Loucy (cell line): ENCODE measurements around the gene PRR35.
A peak's percentile ranks its signal among the peaks of the same experiment; 100 is the strongest.

Experiments
- H2AFZ ChIP-seq: fragments of 200-600 bp; sonication (generic); 2 replicates; pipeline ENCODE4 v1.6.0; 2016; ENCODE audit warnings: antibody characterized with exemption, mild to moderate bottlenecking, low read length, moderate library complexity
- H3F3A ChIP-seq: fragments of 200-600 bp; 2 replicates; pipeline ENCODE4 v1.6.0; 2016; ENCODE audit warnings: antibody characterized with exemption, low read depth, mild to moderate bottlenecking
- H3K27me3 ChIP-seq: fragments of 200-600 bp; sonication (generic); 2 replicates; pipeline ENCODE4 v1.6.1; 2014; ENCODE audit warnings: low read length, mild to moderate bottlenecking; ENCODE audit not compliant: insufficient read depth, poor library complexity, severe bottlenecking
- H3K36me3 ChIP-seq: fragments of 200-600 bp; sonication (generic); 2 replicates; pipeline ENCODE4 v1.6.1; 2016; ENCODE audit warnings: low read length; ENCODE audit not compliant: insufficient read depth
- H3K4me1 ChIP-seq: fragments of 200-600 bp; sonication (generic); 2 replicates; pipeline ENCODE4 v1.5.1; 2014; ENCODE audit warnings: low read length, mild to moderate bottlenecking; ENCODE audit not compliant: insufficient read depth, poor library complexity, severe bottlenecking
- H3K4me2 ChIP-seq: fragments of 200-600 bp; sonication (generic); 2 replicates; pipeline ENCODE4 v1.6.0; 2014; ENCODE audit warnings: antibody characterized with exemption, low read length, low read depth, mild to moderate bottlenecking; ENCODE audit not compliant: poor library complexity, severe bottlenecking
- H3K4me3 ChIP-seq: fragments of 200-600 bp; sonication (generic); 2 replicates; pipeline ENCODE4 v1.5.1; 2014; ENCODE audit warnings: low read length, mild to moderate bottlenecking, mixed read lengths; ENCODE audit not compliant: poor library complexity, severe bottlenecking
- H3K79me2 ChIP-seq: fragments of 200-600 bp; sonication (generic); 2 replicates; pipeline ENCODE4 v1.6.1; 2014; ENCODE audit warnings: low read length; ENCODE audit not compliant: insufficient read depth
- H3K9ac ChIP-seq: fragments of 200-600 bp; sonication (generic); 2 replicates; pipeline ENCODE4 v1.6.0; 2014; ENCODE audit warnings: mild to moderate bottlenecking, low read depth, low read length, moderate library complexity; ENCODE audit not compliant: poor library complexity, severe bottlenecking
- H3K9me2 ChIP-seq: fragments of 200-600 bp; sonication (generic); replicated peaks from 2 replicates; pipeline ENCODE4 v1.6.1; 2016; ENCODE audit warnings: low read depth, low read length, mixed read lengths
- H3K9me3 ChIP-seq: fragments of 200-600 bp; sonication (generic); 2 replicates; pipeline ENCODE4 v1.6.1; 2014; ENCODE audit warnings: mild to moderate bottlenecking, antibody characterized with exemption, low read length, low read depth; ENCODE audit not compliant: insufficient read depth
- H4K20me1 ChIP-seq: fragments of 200-600 bp; sonication (generic); 2 replicates; pipeline ENCODE4 v1.6.0; 2014; ENCODE audit warnings: antibody characterized with exemption, low read length, mild to moderate bottlenecking; ENCODE audit not compliant: insufficient read depth, poor library complexity, severe bottlenecking
- CTCF ChIP-seq: fragments of 200-600 bp; sonication (generic); conservative IDR thresholded peaks from 2 replicates; pipeline ENCODE4 v1.5.1; 2014; ENCODE audit warnings: mild to moderate bottlenecking, antibody characterized with exemption, low read length
- EZH2phosphoT487 ChIP-seq: fragments of 200-600 bp; IDR thresholded peaks from 2 replicates; pipeline ENCODE4 v1.6.1; 2018; ENCODE audit warnings: antibody characterized with exemption, mild to moderate bottlenecking, moderate library complexity, borderline replicate concordance

Gene PRR35

DNA sequence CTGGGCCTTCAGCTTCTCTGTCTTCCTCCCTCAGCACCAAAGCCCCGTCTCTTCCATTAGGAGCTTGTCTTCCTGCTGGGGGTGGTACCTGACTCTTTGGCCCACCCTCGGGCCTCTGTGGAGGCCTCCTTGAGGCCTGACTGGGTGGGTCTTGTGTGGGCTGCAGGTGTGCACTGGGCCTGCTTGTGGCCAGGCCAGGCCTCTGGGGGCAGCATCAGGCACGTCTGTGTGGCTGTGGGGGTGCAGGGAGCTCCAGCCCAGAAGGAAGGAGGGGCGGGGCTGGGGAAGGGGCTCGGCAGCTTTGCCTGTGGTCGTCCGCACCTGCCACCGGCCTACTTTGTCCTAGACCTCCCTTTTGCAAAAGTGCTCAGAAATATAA is 16.6 kb downstream of the PRR35 start:
- TF ChIP-seq EZH2phosphoT487 (no peak), CTCF (peak; percentile 38)
- Histone ChIP-seq H3F3A (no peaks in the 10 kb centered on the region), H3K27me3 (no peaks in the 10 kb centered on the region), H3K4me2 (peak overlapping the region; percentile 70), H2AFZ (0 out of 2 replicates have a peak overlapping the region, but pooled peaks have one; percentile 36), H3K9me2 (no peaks in the 10 kb centered on the region), H3K4me3 (peak overlapping the region; percentile 60), H3K9me3 (no peaks in the 10 kb centered on the region), H4K20me1 (no peaks in the 10 kb centered on the region), H3K79me2 (no peaks in the 10 kb centered on the region), H3K9ac (peak overlapping the region; percentile 58), H3K4me1 (peaks cover 14% of the 10 kb centered on the region), H3K36me3 (no peaks in the 10 kb centered on the region)

GRCh38 chr16:577796-578195 is 17.6 kb downstream of the PRR35 start:
- Histone ChIP-seq H3K4me3 (no peak overlapping the region), H4K20me1 (no peaks in the 10 kb centered on the region), H3K9ac (no peak overlapping the region), H2AFZ (no peak overlapping the region), H3K79me2 (no peaks in the 10 kb centered on the region), H3K4me2 (no peak overlapping the region), H3K9me2 (no peaks in the 10 kb centered on the region), H3K4me1 (peaks cover 14% of the 10 kb centered on the region), H3K27me3 (no peaks in the 10 kb centered on the region), H3F3A (no peaks in the 10 kb centered on the region), H3K9me3 (no peaks in the 10 kb centered on the region), H3K36me3 (no peaks in the 10 kb centered on the region)
- TF ChIP-seq EZH2phosphoT487, result no peak
- no peak for TF ChIP-seq CTCF

DNA sequence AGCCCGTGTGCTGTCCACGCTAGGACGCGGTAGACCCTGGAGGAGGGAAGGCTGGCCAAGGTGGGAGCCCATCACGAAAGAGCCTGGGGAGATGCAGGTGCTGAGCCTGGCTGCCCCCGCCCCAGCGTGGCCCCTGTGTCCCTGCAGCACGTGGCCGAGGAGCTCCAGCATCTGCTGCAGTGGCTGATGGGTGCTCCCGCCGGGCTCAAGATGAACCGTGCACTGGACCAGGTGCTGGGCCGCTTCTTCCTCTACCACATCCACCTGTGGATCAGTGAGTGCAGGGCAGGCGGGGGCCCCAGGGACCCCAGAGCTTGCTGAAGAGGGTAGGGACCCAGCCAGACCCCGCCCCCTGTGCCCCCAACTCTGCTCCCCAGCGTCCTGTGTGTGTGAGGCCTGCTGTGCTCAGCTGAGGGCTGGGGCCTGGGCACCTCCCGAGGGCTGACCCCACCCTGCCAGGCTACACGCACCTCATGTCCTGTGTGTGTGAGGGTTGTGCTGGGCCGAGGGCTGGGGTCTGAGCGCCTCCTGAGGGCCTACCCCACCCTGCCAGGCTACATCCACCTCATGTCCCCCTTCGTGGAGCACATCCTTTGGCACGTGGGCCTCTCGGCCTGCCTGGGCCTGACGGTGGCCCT is 18.2 kb downstream of the PRR35 start:
- Histone ChIP-seq H2AFZ (no peak overlapping the region), H3K4me3 (no peak overlapping the region), H3K27me3 (no peaks in the 10 kb centered on the region), H4K20me1 (no peaks in the 10 kb centered on the region), H3K4me1 (peaks cover 14% of the 10 kb centered on the region), H3F3A (no peaks in the 10 kb centered on the region), H3K79me2 (no peaks in the 10 kb centered on the region), H3K9me2 (no peaks in the 10 kb centered on the region), H3K9ac (no peak overlapping the region), H3K4me2 (no peak overlapping the region), H3K36me3 (no peaks in the 10 kb centered on the region), H3K9me3 (no peaks in the 10 kb centered on the region)
- no peak for TF ChIP-seq EZH2phosphoT487
- no peak for TF ChIP-seq CTCF
